Measurements from ENCODE around the gene IL4R.

DNA sequence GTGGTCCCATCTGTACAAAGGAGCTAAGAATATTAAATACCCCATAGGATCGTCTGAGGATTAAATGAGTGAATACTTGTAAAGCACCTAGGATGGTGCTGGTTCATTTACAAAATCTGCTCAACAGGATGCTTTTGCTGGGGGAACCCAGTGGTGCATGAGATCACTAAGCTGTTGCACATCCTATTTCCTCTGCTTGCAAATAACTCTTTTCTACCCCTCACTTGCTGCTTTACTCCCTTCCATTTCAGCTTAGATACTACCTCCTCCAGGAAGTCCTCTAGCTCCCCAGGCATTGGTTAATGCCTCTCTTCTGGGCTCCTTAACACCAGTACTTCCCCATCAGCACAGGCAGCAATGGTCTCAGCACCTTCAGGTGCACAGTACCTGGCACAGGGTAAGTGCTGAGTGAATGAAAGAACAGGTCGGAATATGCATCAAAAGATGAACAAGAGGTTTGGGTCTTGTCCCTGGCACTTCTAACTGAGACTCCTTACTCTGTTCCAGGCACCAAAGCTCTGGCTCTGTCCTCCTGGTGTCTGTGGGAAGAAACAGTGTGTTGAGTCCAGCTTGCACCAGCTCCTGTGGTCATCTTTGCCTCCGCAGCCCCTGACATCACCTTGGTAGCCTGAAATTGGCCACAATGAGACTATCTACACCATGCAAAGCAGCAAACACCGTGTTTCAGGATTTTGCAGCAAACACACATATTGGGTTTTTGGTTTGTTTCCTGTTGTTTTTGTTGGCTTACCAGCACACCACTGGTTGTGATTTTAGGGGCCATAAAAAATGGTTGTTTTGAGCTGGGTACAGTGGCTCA is 64.1 kb downstream of the IL4R start:
- TF ChIP-seq, protein P1, sequence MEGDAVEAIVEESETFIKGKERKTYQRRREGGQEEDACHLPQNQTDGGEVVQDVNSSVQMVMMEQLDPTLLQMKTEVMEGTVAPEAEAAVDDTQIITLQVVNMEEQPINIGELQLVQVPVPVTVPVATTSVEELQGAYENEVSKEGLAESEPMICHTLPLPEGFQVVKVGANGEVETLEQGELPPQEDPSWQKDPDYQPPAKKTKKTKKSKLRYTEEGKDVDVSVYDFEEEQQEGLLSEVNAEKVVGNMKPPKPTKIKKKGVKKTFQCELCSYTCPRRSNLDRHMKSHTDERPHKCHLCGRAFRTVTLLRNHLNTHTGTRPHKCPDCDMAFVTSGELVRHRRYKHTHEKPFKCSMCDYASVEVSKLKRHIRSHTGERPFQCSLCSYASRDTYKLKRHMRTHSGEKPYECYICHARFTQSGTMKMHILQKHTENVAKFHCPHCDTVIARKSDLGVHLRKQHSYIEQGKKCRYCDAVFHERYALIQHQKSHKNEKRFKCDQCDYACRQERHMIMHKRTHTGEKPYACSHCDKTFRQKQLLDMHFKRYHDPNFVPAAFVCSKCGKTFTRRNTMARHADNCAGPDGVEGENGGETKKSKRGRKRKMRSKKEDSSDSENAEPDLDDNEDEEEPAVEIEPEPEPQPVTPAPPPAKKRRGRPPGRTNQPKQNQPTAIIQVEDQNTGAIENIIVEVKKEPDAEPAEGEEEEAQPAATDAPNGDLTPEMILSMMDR (conservative IDR thresholded peaks at IDR 0.05 in 1 of 2, IDR thresholded peaks at IDR 0.05 in 1 of 2; ENCODE audit: low read depth in 1 of 2, low read length in 2 of 2), result no peak
- TF ChIP-seq EZH2 (IDR thresholded peaks at IDR 0.05; ENCODE audit: low read length, missing control alignments), result no peak

All from fibroblast of lung (primary cell).